Stomach (tissue), 9 donors: Measurements from ENCODE around the gene SIRT2. TPM values are rescaled to one million over a fixed set of nuclear protein-coding genes. Genes with fewer than 3 reads are reported as not detected.
"Not testable (repeated sequence)": the region's sequence is repeated elsewhere in the genome, so short reads cannot be mapped to it uniquely, and the experiment has no call there.

Source experiments
- DNase-seq, 2 donors: peaks; one replicate each; pipeline versions ENCODE4 v3.0.0 to v3.0.0-alpha.2; 2013 to 2019
- H3K27ac ChIP-seq, 5 donors: fragments of 200-600 bp in 4 of 5; sonication (generic) in 4 of 5; one replicate each; pipeline ENCODE4 v1.5.1; 2013 to 2019; ENCODE audit warnings: mild to moderate bottlenecking in 1 of 5, moderate library complexity in 1 of 5
- H3K27me3 ChIP-seq, 3 donors: fragments of 200-600 bp; sonication (generic); one replicate each; pipeline ENCODE4 v1.5.1; 2017 to 2019; ENCODE audit warnings: mixed run types in 1 of 3
- H3K36me3 ChIP-seq, 4 donors: fragments of 200-600 bp; sonication (generic); 1 replicate in 3 of 4; 2 replicates in 1 of 4; pipeline ENCODE4 v1.5.1; 2016 to 2019
- H3K4me1 ChIP-seq, 4 donors: fragments of 200-600 bp; sonication (generic); one replicate each; pipeline ENCODE4 v1.5.1; 2016 to 2019
- H3K4me3 ChIP-seq, 4 donors: fragments of 200-600 bp; sonication (generic) in 3 of 4; one replicate each; pipeline ENCODE4 v1.5.1; 2016 to 2019; ENCODE audit warnings: mild to moderate bottlenecking in 1 of 4
- H3K9me3 ChIP-seq, 4 donors: fragments of 200-600 bp; sonication (generic); one replicate each; pipeline ENCODE4 v1.5.1; 2016 to 2019
- EP300 ChIP-seq: sonication (generic); formaldehyde crosslinking; IDR thresholded peaks from one replicate; pipeline ENCODE4 v1.6.1; 2017; ENCODE audit warnings: antibody characterized with exemption
- POLR2A ChIP-seq, 4 donors: fragments of 450-650 bp; IDR thresholded peaks; one replicate each; pipeline ENCODE4 v1.6.1; 2016; ENCODE audit warnings: antibody characterized with exemption in 4 of 4, control low read depth in 2 of 4, mild to moderate bottlenecking in 1 of 4, moderate library complexity in 1 of 4
- POLR2AphosphoS5 ChIP-seq, 3 donors: sonication (generic); formaldehyde crosslinking; IDR thresholded peaks; one replicate each; pipeline ENCODE4 v1.6.1; 2016; ENCODE audit warnings: antibody characterized with exemption in 3 of 3
- WGBS, 5 donors: extraction: QIAGEN DNeasy Blood & Tissue Kit in 3 of 5; methylation state at CpG; one replicate each; pipeline versions ENCODE4 v1.1.5 to v1.1.7; 2013 to 2018; 5-methylcytosine and 5-hydroxymethylcytosine counted together
- intact Hi-C: fragments of 100-400 bp; cut with DNase I; formaldehyde crosslinking; loops from one replicate; pipeline ENCODE4 v1.15.1; 2023; ENCODE audit warnings: low total_unique reads
- polyA plus RNA-seq, 3 donors: library from polyadenylated mRNA; stranded (reverse); fragments of 200-250 nt; gene quantifications; one replicate each; pipeline ENCODE4 v1.2.3, GENCODE V29; 2013
- total RNA-seq, 5 donors: library from RNA; depleted of rRNA; stranded (reverse); fragments of >200 nt; gene quantifications; one replicate each; pipeline versions ENCODE4 v1.1.0 to v1.2.3, GENCODE V29; 2014 to 2016
- TF ChIP-seq, protein P1 (sequence below), 7 experiments: fragments of 450-650 bp in 4 of 7; fragments of 200-600 bp in 3 of 7; sonication (generic) in 3 of 7; IDR thresholded peaks; one replicate each; pipeline ENCODE4 v1.5.1; 2016 to 2019; ENCODE audit warnings: antibody characterized with exemption in 7 of 7, control low read depth in 2 of 7, mild to moderate bottlenecking in 1 of 7
- donor health status: healthy with polysubstance abuse.
- donor health status: Bipolar disorder and iron deficiency.
- donor health status: healthy.

The SIRT2 gene
- total and polyA plus RNA-seq, 8 donors = 21.1 to 764 (median 34.3) TPM

DNA sequence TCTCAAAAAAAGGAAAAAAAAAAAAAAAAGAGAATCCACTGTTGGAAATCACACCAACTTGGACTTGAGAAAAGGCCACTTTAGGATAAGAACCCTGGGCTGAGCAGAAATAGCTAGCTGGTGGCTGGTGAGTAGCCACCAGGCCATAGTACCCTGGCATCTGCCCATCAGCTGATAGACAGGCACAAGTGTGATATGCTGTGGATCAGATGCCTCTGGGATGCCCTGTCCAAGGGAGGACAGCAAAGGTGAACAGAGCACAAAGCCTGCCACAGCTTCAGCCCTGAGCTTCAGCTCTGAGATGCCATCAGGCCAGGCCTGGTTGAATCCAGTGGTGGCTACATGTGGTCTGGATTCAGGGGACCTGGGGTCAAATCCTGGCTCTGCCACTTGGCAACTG is 8.7 kb downstream of the SIRT2 start:
- intact Hi-C loops = no loop called here
- Histone ChIP-seq H3K9me3 (no peaks in the 10 kb centered on the region), H3K36me3 (peaks cover 26 to 76% (median 71%) of the 10 kb centered on the region in 4 donors), H3K4me1 (peaks cover 0 to 16% (median 0%) of the 10 kb centered on the region in 4 donors), H3K27ac (no peak overlapping the region), H3K27me3 (no peaks in the 10 kb centered on the region), H3K4me3 (no peak overlapping the region)
- TF ChIP-seq POLR2AphosphoS5 (IDR thresholded peaks at IDR 0.05) = no peak
- no peak for DNase-seq

DNA sequence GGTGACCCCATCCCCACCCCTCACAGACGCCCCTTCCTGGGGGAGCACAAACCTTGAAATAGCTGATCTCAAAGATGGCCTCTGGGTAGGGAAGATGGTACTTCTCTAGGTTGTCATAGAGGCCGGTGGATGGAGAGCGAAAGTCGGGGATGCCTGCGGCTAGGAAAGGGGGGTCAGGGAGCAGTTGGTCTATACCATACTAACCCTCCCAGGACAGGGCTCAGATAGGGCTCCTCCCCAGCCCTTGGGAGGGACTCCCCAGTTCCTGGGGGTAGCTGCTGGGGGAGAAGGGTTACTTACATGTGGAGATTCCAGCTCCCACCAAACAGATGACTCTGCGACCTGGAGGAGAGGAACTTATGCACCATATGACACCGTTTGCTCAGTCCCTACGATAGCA is 9.6 kb downstream of the SIRT2 start:
- Histone ChIP-seq H3K9me3 (no peaks in the 10 kb centered on the region), H3K4me1 (peaks cover 0 to 7% (median 0%) of the 10 kb centered on the region in 4 donors), H3K36me3 (peaks cover 26 to 80% (median 72%) of the 10 kb centered on the region in 4 donors), H3K27me3 (no peaks in the 10 kb centered on the region), H3K27ac (no peak overlapping the region), H3K4me3 (no peak overlapping the region)
- no peak for DNase-seq
- WGBS, 5 donors = 82 to 94% (median 87%) methylated on average over 7 to 8 of the region's 8 CpGs
- intact Hi-C loops = no loop called here
- TF ChIP-seq EP300 = no peak
- TF ChIP-seq POLR2AphosphoS5 (IDR thresholded peaks at IDR 0.05) = no peak
- TF ChIP-seq, protein P1, sequence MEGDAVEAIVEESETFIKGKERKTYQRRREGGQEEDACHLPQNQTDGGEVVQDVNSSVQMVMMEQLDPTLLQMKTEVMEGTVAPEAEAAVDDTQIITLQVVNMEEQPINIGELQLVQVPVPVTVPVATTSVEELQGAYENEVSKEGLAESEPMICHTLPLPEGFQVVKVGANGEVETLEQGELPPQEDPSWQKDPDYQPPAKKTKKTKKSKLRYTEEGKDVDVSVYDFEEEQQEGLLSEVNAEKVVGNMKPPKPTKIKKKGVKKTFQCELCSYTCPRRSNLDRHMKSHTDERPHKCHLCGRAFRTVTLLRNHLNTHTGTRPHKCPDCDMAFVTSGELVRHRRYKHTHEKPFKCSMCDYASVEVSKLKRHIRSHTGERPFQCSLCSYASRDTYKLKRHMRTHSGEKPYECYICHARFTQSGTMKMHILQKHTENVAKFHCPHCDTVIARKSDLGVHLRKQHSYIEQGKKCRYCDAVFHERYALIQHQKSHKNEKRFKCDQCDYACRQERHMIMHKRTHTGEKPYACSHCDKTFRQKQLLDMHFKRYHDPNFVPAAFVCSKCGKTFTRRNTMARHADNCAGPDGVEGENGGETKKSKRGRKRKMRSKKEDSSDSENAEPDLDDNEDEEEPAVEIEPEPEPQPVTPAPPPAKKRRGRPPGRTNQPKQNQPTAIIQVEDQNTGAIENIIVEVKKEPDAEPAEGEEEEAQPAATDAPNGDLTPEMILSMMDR (IDR thresholded peaks at IDR 0.05) = no peak
- TF ChIP-seq POLR2A (IDR thresholded peaks at IDR 0.05) = no peak

DNA sequence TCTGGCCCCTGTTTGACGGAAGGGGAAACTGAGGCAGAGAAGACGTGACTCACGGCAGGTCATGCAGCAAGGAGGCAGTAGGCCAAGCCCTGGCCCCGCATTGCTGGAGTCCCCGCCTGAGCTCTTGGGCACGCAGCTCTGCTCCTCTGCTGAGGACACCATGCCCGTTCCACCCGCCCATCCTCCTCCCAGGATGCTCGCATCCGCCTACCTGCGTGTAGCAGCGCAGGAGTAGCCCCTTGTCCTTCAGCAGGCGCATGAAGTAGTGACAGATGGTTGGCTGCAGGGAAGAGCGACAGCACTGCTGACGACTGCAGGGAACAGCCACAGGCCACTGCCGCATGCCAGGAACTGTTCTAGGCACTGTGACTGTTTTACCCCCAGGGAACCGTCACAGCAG is 10.5 kb downstream of the SIRT2 start:
- intact Hi-C loops = no loop called here
- Histone ChIP-seq H3K9me3 (no peaks in the 10 kb centered on the region), H3K4me1 (peaks cover 0 to 5% (median 0%) of the 10 kb centered on the region in 4 donors), H3K27me3 (no peaks in the 10 kb centered on the region), H3K4me3 (no peak overlapping the region), H3K27ac (no peak overlapping the region), H3K36me3 (peaks cover 26 to 75% (median 74%) of the 10 kb centered on the region in 4 donors)
- TF ChIP-seq POLR2A (IDR thresholded peaks at IDR 0.05) = no peak
- TF ChIP-seq EP300 = no peak
- no peak for TF ChIP-seq POLR2AphosphoS5 (IDR thresholded peaks at IDR 0.05)
- TF ChIP-seq, protein P1 (IDR thresholded peaks at IDR 0.05) = no peak
- WGBS, 5 donors = 92 to 97% (median 94%) methylated on average over 17 of the region's 17 CpGs
- DNase-seq = no peak

DNA sequence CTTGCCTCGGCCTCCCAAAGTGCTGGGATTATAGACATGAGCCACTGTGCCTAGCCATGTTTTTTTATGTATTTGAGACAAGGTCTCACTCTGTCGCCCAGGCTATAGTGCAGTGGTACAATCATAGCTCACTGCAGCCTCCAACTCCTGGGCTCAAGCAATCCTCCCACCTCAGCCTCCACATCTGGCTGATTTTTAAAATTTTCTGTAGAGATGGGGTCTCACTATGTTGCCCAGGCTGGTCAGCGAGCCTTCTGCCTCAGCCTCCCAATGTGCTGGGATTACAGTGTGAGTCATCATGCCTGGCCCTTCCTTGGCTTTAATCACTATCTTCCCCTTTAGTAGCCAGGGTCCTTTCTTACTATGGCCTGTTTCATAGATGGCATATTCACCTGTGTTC is 14.7 kb downstream of the SIRT2 start:
- H3K36me3 ChIP-seq = peaks cover 33 to 79% (median 73%) of the 10 kb centered on the region in 4 donors
- H3K4me3 ChIP-seq, H3K27me3 ChIP-seq, H3K4me1 ChIP-seq, intact Hi-C loops, H3K9me3 ChIP-seq, H3K27ac ChIP-seq, DNase-seq: not testable (repeated sequence)
- 92 to 98% (median 96%) methylated on average over 3 of the region's 3 CpGs for WGBS, 5 donors

DNA sequence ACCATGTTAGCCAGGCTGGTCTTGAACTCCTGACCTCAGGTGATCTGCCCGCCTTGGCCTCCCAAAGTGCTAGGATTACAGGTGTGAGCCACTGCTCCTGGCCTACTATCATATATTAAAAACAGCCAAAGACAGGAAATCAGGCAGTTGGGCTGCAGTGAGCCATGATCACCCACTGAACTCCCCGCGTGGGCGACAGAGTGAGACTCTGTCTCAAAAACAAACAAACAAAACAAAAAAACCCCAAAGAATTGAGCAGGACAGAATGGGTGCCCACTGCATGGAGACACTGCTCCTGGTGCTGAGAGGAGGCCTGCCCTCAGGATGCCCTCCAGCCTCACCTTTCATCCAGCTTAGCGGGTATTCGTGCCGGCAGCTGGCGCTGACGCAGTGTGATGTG is 16.1 kb downstream of the SIRT2 start:
- DNase-seq = no peak
- Histone ChIP-seq H3K36me3 (peaks cover 19 to 77% (median 67%) of the 10 kb centered on the region in 4 donors), H3K9me3 (no peaks in the 10 kb centered on the region), H3K27ac (no peak overlapping the region), H3K4me3 (no peak overlapping the region), H3K4me1 (peaks cover 5 to 13% (median 7%) of the 10 kb centered on the region in 4 donors), H3K27me3 (no peaks in the 10 kb centered on the region)
- 88 to 97% (median 95%) methylated on average over 9 of the region's 9 CpGs for WGBS, 5 donors
- no peak for TF ChIP-seq POLR2AphosphoS5 (IDR thresholded peaks at IDR 0.05)
- TF ChIP-seq, protein P1 (IDR thresholded peaks at IDR 0.05) = no peak
- TF ChIP-seq EP300 = no peak
- no peak for TF ChIP-seq POLR2A (IDR thresholded peaks at IDR 0.05)
- intact Hi-C loops = no loop called here
